GM21526 (cell line): Measurements from ENCODE around the gene MAOB.
"Not testable (repeated sequence)": the region's sequence is repeated elsewhere in the genome, so short reads cannot be mapped to it uniquely, and the experiment has no call there.

ENCODE experiments used
- ATAC-seq: cut with Tn5 transposase; IDR thresholded peaks from one replicate; pipeline ENCODE4 v1.9.1; 2021; ENCODE audit warnings: moderate library complexity; ENCODE audit not compliant: unreplicated experiment, low FRiP score

Gene MAOB

DNA sequence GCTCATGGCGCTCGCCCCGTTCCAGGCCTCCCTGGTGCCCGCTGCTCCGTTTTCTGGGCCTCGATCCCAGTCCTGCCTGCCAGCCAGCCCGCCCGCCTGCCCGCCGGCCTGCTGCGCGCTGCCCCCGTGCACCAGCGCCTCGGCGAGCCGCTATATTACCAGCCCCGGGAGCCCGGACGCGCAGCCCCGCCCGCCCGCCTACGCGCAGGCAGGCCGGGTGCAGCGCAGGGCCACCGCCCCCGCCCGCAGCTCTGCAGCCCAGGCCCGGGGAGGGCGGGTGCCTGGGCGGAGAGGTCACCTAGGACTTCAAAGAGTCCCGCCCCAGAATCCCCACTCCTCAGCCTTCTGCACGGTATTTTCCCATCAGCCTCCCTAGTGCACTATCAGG is at the start of gene MAOB:
MAOB (minus strand) TSS at position 157 of the 388 bp plus-strand sequence; CDS start at position 6, 151 bp downstream.
- no peak for ATAC-seq

DNA sequence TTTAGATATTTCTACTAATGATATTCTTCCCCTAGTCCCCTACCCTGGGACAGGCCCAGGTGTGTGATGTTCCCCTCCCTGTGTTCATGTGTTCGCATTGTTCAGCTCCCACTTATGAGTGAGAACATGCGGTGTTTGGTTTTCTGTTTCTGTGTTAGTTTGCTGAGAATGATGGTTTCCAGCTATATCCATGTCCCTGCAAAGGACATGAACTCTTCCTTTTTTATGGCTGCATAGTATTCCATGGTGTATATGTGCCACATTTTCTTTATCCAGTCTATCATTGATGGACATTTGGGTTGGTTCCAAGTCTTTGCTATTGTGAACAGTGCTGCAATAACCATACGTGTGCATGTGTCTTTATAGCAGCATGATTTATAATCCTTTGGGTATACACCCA is 39.8 kb upstream of the MAOB start:
- ATAC-seq, result not testable (repeated sequence)

DNA sequence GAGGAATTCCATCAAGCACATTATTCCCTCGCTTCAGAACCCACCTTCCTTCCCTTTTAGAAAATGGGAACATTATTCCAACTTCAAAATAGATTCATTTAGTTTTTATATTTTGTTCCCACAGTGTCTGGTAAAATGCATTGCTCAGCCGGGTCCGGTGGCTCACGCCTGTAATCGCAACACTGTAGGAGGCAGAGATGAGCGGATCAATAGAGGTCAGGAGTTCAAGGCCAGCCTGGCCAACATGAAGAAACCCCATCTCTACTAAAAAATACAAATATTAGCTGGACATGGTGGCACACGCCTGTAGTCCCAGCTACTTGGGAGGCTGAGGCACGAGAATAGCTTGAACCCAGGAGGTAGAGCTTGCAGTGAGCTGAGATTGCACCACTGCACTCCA is 28.5 kb upstream of the MAOB start:
- not testable (repeated sequence) for ATAC-seq

DNA sequence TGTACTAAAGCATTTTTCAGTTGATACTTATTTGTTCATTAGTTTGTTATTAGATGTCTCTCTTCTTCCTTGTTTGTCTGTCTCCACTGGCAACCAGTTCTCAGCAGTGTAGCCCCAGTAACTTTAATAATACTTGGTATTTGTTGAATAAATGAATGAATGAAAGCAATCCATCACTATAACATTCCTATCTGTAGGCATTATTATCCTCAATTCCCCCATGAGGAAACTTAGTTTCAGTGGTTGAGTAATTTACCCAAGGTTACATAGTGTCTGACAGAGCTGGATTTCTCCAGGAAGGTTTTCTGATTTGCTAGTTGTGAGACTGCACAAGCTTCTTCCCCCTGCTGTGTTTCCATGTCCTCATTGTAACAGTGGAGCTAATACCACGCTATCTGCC is 27.8 kb upstream of the MAOB start:
- no peak for ATAC-seq

DNA sequence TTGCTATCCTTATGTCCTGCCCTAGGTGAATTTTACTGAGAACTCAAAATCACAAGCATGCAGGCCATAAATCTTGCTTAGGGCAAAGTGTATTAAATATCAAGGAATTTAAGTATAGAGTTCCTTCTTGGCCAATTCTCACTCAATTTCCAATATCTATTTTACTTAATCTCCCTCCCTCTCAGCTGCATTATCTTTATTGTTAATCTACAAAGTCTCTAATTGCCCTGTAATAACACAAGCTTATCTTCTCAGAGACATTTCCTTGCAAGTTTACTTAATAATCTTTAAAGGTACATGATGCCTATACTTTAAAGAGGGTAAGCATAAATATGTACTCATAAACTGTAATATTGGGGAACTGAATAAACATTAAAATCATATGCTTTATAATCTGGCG is 26.9 kb upstream of the MAOB start:
- no peak for ATAC-seq

DNA sequence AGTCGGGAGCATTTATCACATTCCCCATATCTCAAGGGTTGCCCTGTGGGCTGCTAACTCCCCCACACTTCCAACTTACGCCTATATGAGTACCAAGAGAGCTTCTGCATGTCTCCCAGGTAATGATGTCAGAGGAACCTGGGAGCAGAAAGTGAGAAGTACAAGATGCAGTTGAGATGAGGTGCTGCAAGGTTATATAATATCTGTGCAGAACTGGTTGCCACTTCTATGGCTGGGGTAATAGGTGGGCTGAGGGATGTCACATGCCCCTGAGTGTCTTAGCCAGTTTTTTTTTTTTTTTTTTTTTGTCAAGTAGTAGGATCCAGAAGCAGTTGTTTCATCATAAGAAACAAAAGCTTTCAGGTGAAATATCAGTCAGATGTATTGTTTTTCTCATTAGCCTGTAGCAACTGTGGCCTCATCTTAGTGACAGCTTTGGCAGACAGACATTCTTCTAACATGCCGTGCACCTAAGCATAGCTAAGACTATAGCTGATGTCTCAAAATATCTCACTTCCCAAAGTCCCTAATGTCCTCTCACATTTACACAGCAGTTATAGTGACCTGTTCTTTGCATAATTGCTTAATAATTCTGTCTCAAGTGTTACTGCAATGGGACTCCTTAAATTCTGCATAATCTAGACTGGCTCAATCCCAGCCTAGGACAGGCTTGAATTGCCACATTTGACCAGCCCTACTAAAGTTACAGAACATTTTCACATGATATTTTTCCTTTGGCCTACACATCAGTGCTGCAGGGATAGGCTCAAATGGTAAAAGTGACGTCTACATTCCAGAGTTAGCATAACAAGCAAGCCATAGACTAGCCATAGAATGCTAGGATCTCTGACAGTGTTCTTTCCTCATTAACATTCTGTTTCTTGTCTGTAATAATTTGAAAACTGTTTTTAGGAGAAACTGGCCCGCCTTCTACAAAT is 17.9 kb upstream of the MAOB start:
- no peak for ATAC-seq

DNA sequence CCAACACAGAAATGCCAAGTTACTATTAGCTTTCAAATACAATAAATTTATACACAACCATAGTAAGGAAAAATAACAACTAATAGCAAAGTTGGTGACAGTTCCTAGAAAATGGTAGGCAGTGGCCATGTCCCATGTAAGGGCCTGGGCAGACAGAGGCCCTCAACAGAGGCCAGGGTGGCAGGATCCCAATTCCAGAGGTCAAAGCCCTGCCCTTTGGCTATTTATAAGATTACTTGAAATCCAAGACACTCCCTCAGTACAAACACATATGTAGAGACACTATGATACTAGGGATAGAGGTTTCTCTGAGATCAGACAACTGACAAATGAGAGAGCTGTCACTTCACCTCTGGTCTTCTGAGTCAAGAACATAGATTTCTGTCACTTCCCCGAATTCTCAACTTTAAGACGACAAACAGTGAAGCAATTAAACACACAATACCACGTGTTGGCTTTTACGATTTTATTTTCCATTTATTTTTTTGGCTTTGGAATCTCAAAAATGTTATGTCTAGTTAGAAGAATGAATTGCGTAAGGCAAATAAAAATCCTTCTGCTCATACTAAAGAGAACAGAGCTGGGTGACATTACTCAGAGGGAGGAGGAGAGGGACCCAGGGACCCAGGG is 16.3 kb upstream of the MAOB start:
- ATAC-seq, result no peak

DNA sequence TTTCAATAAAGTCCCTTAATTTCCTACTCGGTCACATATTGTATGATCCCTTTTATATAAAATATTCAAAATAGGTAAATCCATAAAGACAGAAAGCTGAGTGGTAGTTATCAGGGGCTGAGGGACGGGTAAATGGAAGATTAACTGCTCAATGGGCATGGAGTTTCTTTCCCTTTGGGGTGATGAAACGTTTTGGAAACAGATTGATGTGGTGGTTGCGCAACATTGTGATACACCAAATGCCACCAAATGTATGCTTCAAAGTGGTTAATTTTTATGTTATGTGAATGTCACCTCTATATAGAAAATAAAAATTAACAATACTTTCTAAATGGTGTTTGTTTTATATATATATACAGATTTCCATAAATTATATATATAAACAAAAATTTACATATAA is 15.0 kb upstream of the MAOB start:
- no peak for ATAC-seq

DNA sequence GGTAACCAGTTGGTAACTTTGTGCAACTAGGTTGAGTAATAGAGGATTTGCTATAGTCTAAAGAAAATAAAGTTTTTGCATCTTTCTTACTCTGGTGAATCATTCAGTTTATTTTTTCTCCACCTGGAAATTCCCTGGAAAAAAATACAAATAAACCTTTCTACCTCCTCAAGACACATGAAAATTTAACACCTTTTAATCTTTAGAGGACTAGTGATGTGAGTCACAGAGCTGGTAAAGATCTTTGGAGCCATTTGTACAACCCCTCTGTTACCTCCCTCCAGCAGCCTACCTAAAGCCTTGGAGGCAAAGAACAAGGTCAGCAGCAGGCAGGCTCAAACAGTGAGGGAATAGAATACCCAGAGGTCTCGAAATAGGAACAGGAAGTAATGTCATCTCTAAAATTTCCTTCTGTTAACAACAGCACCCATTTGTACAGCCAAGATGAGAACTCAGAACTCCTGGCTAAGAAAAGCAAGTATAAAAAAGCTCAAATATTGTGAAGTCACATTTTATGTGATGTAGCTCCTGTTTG is 10.2 kb upstream of the MAOB start:
- ATAC-seq, result no peak

DNA sequence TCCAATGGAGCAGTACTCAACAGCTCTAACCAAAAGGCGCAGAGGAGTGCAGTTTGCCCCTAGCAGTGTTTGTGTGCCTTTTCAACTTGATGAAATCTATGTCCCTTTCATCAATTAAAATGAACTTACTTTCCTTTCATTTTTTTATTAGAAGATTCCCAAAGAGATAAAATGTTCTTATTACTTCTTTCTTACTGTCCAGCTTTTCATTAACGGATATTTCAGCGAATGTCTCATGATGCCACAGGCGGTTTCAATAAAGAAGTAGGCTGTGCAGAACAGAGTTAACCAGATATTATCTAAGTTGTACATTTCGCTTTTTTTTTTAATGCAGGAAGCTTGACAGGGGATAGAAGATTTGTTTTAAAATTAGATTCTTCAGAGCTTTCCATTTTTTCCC is 3.4 kb upstream of the MAOB start:
- ATAC-seq, result no peak

DNA sequence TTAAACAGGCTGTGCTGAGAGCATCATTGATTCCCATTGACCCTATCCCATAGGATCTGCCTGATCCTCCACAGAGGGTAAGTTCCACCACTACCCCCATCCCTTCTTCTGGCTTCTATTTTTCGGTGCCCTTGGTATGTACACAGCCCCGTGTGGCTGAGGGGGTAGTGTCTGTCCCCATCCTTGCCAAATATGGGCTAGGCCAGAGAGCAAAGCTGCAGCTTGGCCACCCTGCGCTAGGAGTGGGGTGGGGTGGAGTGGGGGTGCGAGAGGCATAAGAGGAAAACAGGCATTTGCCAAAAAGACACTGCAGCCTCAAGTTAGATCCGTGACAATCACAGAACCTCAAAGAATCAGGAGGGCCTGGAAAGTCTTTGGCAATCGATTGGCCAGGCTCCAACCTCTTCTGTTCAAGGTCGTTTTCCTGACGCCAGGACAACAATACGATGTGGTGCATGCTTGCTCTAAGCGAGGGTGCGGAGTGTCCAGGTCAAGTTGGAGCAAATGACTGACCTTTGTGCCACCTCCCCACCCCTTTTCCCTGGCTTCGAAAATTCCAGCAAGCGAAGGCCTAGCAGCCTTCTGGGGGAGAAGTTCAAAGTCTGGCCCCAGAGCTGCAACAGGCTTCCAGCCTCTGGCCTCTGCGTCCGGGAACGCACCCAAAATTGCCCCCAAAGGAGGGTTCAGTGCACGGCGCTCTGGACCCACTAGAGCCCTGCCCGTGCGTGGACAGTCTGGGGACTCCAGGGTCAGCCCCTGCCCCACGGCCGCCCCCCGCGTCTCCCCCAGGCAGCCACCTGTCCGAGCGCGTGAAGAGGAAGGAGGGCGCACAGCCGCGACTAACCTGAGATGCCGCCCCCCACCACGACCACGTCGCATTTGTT is 598 bp downstream of the MAOB start:
- ATAC-seq, result no peak

DNA sequence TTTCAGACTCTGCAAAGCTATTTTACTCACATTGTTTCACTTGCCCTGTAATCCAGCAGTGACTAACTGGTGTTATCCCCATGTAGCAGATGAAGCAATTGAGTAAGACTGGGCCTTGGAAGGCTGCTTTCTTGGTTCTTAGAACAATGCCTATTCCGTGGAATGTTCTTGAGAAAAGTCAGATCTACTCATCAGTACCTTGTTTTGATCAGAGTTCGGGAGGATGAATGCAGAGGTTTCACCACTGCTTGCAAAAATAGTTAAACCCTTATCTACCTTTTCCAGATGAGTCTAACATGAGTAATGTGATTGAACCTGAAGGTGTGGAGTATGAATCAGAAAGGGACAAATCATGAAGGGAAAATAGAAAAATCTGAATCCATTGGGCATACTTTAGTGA is 1.8 kb downstream of the MAOB start:
- ATAC-seq, result no peak

DNA sequence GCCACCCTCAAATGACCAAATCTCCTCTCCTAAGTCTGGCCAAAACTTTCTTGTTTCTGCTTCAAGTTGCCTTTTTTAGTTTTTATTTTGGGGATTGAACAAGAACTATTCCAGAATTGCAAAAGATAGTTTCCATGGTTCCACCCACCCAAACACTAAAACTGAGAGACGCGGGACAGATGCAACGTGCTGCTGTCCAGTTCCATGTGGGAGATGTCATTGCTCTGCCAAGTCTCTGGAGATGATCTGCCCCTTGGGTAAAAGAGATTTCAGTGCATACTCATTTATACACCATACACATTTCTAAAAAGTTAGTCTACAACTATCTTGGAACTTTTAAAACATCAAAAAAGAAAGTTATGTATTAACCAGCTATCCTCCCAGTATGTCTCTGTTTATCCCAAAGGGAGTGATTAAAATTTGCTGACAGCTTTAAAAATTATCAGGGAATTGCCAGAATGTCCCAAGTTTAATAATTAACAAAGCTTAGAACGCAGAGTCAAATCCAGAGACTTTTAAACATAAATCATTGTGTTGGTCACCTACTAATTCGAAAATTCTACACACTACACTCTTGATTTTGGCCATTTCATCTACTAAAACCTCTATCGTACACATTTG is 3.2 kb downstream of the MAOB start:
- no peak for ATAC-seq

DNA sequence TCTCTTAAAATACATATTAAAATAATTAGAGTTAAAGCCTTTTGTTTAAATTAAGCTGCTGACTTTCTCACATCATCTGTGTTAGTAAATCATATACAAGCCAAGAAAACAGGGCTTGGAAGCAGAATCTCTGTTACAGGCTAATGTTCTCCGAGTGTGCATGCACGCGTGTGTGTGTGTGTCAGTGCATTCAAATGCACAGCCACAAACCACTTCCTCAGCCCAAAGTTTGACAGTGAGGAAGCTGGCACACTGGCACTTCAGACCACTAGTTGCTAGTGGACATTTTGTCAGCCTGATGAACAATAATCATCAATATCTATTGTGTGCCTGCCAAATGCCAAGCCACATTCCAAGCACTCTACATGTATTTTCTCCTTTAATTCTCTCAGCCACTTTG is 5.6 kb downstream of the MAOB start:
- no peak for ATAC-seq

DNA sequence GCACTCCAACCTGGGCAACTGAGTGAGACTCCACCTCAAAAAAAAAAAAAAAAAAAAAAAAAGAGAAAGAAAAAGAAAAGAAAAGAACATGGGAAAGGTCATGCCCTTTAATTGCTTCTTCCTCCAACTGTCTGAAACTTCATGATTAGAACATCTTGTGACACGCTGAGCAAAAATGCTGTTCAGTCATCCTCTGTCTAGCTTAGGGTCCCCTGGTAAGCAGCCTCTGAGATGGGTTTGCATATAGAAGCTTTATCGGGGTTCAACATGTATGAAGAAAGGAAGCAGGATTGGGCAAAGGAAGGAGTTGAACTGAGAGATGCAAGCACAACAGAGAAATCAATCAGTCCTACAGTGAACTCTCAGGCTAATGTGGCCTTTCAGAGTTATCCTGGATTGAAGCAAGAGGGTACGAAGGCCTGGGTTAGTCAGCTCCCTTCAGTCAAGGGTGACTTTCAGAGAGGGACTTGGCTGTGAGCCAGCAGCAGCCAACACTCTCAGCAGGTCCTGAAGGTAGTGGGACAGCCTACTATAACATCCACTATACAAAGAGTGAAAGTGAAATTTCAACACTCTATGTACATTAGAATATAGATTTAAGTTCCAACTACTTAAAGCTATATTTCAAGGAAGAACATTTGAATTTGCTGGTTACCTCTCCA is 11.4 kb downstream of the MAOB start:
- ATAC-seq, result no peak

DNA sequence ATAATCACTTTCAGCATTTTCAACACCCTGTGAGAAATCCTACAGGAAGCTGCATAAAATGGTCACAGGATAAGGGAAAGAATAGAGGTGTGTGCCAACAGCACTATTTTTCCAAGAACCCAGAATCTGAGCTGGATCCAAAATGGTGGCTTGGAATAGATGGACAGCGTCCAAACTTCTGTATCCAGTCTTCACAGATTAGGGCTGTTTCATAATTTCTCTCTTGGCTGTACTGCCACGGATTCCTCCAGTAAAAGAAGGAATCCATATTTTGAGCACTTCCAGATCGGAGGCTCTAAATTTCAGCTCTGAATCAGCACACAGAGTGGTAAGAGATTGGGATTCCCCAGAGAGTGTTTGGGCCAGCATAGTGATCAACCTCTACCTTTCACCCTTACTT is 12.2 kb downstream of the MAOB start:
- no peak for ATAC-seq

DNA sequence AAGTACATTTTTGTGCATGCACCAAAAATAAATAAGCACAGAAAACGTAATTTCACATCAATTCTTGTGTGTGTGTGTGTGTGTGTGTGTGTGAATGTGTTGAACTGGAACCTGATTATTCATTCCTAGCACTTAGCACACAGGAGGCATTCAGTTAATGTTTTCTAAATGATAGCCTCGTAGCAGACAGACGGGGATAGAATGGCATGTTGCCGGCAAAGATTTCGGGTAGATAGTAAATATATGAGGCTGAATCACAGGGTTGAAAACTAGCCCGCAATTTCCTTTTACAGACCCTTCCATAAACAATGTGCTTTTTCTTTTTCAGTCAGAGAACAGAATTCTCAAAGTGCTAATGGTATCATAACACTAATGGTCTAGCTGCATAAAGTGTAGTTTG is 13.5 kb downstream of the MAOB start:
- no peak for ATAC-seq

DNA sequence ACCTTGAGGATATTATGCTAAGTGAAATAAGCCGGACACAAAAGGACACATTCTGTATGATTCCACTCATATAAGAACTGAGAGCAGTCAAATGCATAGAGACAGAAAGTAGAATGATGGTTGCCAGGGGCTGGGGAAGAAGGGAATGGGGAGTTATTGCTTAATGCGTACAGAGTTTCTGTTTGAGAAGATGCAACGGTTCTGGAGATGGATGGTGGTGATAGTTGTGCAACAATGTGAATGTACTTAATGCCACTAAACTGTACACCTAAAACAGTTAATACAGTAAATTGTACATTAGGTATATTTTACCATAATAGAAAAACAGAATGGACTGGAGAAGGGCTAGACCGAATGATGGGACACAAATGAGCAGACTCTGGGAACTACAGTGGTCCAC is 15.8 kb downstream of the MAOB start:
- no peak for ATAC-seq

DNA sequence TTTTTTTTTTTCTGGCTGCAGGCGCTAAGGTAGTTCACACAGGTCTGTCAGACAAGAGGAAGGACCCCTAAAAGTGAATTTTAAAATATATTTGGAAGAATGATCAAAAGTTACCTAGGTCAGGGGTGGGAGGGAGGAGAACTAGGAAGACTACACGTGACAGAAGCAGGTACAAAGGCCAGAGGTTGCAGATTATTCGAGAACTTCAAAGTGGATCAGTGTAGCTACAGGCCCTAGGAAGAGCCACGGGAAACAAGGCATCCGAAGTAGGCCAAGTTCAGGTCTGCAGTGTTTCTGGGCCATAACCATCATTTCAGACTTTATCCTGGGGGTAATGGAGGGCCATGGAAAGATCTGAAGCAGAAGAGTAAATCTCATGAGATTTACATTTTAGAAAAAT is 16.5 kb downstream of the MAOB start:
- ATAC-seq, result no peak

DNA sequence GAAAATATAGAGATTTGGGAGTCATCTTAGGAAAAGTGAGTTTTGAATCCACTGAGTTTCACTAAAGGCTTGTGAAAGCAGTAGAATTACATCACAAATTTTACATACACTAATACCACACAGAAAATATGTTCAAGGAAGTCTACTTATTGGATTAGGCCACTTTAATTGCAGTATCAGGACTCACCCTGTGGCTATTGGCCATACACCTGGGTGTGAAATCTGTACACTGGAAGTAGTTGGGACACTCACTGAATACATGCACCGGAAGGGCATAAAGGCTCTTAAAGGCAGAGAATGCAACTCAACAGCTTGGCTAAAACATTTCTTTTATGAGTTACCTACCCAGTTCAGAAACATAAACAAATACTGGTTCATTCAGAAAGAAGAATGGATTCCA is 19.8 kb downstream of the MAOB start:
- no peak for ATAC-seq
